BLaER1 treated with 17β-estradiol and CSF1 and Interleukin-3, amounts not matched to agents 10 nM and 100 nM (cell line): ENCODE results near the gene STIM2.
"Not testable (repeated sequence)": the region's sequence is repeated elsewhere in the genome, so short reads cannot be mapped to it uniquely, and the experiment has no call there.

ENCODE experiments used
- H3K27ac ChIP-seq, 11 experiments: shearing (Covaris generic); formaldehyde crosslinking; 2 replicates each; pipeline ENCODE4 v1.8.1; 2022
- H3K27me3 ChIP-seq, 11 experiments: shearing (Covaris generic); formaldehyde crosslinking; 2 replicates each; pipeline ENCODE4 v1.8.1; 2022
- H3K36me3 ChIP-seq, 11 experiments: shearing (Covaris generic); formaldehyde crosslinking; 2 replicates each; pipeline ENCODE4 v1.8.1; 2022
- H3K4me1 ChIP-seq, 10 experiments: shearing (Covaris generic); formaldehyde crosslinking; 2 replicates each; pipeline ENCODE4 v1.8.1; 2022
- H3K4me2 ChIP-seq, 11 experiments: shearing (Covaris generic); formaldehyde crosslinking; 2 replicates each; pipeline ENCODE4 v1.8.1; 2022
- H3K4me3 ChIP-seq, 10 experiments: shearing (Covaris generic); formaldehyde crosslinking; 2 replicates each; pipeline ENCODE4 v1.8.1; 2022
- H3K9ac ChIP-seq, 11 experiments: shearing (Covaris generic); formaldehyde crosslinking; 2 replicates each; pipeline ENCODE4 v1.8.1; 2022
- H3K9me3 ChIP-seq, 11 experiments: shearing (Covaris generic); formaldehyde crosslinking; replicated peaks in 1 of 11; 2 replicates each; pipeline ENCODE4 v1.8.1; 2022
- H4K20me1 ChIP-seq, 11 experiments: shearing (Covaris generic); formaldehyde crosslinking; 2 replicates each; pipeline ENCODE4 v1.8.1; 2022
- Cebpa-rat ChIP-seq, 11 experiments: shearing (Covaris generic); IDR thresholded peaks; 2 replicates each; pipeline ENCODE4 v1.8.1; 2022

STIM2 gene

DNA sequence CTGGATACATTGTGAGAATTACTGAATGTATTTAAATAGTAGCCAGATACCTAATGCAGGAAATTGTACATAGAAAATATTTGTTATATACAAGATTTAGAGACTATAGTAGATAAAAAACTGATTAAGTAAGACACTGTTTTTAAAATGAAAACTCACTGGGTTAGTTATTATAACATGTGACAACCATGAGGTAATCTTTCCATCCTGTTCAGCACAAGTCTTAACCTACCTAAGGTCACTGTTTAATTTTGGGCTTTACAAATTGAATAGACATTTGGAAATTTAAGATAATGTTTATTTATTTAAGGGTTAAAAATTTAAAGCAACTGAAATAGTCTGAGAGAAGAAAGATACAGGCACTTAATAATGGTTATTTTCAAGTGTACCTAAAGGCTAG is 102.1 kb downstream of the STIM2 start:
- H3K9me3 ChIP-seq = peaks cover 0 to 8% (median 6%) of the 10 kb centered on the region in 11 experiments; a peak in 7 of 22 replicates
- no peak for TF ChIP-seq Cebpa-rat (IDR thresholded peaks at IDR 0.05)
- no peak overlapping the region for H3K9ac ChIP-seq
- H4K20me1 ChIP-seq = peaks cover 0 to 62% (median 15%) of the 10 kb centered on the region in 11 experiments; a peak in 7 of 22 replicates
- H3K4me3 ChIP-seq = no peak overlapping the region
- H3K4me1 ChIP-seq = no peaks in the 10 kb centered on the region
- H3K27me3 ChIP-seq = no peaks in the 10 kb centered on the region
- H3K27ac ChIP-seq = no peak overlapping the region
- H3K4me2 ChIP-seq = no peak overlapping the region
- H3K36me3 ChIP-seq = peaks cover 22 to 90% (median 68%) of the 10 kb centered on the region in 11 experiments; a peak in 21 of 22 replicates

- Histone ChIP-seq H3K4me1 (no peaks in the 10 kb centered on the region), H3K4me3 (no peak overlapping the region), H3K9ac (no peak overlapping the region), H3K4me2 (no peak overlapping the region), H3K27ac (no peak overlapping the region), H4K20me1 (peaks cover 0 to 52% (median 15%) of the 10 kb centered on the region in 11 experiments; a peak in 7 of 22 replicates), H3K9me3 (peaks cover 0 to 24% (median 19%) of the 10 kb centered on the region in 11 experiments; a peak in 15 of 22 replicates), H3K36me3 (peaks cover 16 to 90% (median 66%) of the 10 kb centered on the region in 11 experiments; a peak in 21 of 22 replicates), H3K27me3 (no peaks in the 10 kb centered on the region)
- no peak for TF ChIP-seq Cebpa-rat (IDR thresholded peaks at IDR 0.05)
Measured at GRCh38 chr4:26964512-26964911, 103.9 kb downstream of the STIM2 start.

DNA sequence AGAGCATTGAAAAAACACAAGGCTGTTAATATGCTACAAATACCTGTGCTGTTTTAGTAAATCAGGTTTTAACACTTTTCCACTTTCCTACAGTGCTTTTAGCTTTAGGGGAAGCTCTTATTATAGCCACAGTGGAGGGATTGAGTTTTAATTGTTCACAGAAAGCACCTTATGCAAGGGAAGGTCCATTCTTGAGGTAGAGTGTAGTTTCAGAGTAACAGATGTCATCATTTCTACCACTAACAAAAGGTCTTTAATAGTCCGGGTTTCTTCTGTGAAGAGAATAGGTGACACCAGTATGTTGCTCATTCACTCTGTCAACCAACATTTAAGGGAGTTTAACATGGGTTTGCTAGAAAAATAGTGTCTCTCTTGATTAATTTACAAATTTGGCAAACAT is 104.4 kb downstream of the STIM2 start:
- peaks cover 12 to 88% (median 65%) of the 10 kb centered on the region in 11 experiments; a peak in 21 of 22 replicates for H3K36me3 ChIP-seq

DNA sequence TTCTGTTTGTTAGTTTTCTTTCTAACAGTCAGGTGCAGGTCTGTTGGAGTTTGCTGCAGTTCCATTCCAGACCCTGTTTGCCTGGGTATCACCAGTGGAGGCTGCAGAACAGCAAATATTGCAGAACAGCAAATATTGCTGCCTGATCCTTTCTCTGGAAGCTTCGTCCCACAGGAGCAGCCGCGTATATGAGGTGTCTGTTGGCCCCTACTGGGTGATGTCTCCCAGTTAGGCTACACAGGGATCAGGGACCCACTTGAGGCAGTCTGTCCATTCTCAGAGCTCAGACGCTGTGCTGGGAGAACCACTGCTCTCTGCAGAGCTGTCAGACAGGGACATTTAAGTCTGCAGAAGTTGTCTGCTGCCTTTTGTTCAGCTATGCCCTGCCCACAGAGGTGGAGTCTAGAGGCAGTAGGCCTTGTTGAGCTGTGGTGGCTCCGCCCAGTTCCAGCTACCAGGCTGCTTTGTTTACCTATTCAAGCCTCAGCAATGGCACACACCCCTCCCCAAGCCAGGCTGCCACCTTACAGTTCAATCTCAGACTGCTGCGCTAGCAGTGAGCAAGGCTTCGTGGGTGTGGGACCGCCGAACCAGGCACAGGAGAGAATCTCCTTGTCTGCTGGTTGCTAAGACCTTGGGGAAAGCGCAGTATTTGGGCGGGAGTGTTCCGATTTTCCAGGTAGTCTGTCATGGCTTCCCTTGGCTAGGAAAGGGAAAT is 115.0 kb downstream of the STIM2 start:
- H3K36me3 ChIP-seq = peaks cover 0 to 55% (median 22%) of the 10 kb centered on the region in 11 experiments; a peak in 20 of 22 replicates
- H3K4me3 ChIP-seq, H3K9ac ChIP-seq, H3K27me3 ChIP-seq, H3K4me2 ChIP-seq, H3K27ac ChIP-seq, H3K4me1 ChIP-seq: not testable (repeated sequence)
- peaks cover 0 to 48% (median 19%) of the 10 kb centered on the region in 11 experiments; a peak in 15 of 22 replicates for H3K9me3 ChIP-seq
- peaks cover 0 to 73% (median 8%) of the 10 kb centered on the region in 11 experiments; a peak in 11 of 22 replicates for H4K20me1 ChIP-seq

More for the DNA sequence above, 104.4 kb downstream of the STIM2 start:
- H3K27ac ChIP-seq = no peak overlapping the region
- TF ChIP-seq Cebpa-rat (IDR thresholded peaks at IDR 0.05) = no peak
- no peak overlapping the region for H3K4me2 ChIP-seq
- no peak overlapping the region for H3K4me3 ChIP-seq
- no peak overlapping the region for H3K9ac ChIP-seq
- no peaks in the 10 kb centered on the region for H3K4me1 ChIP-seq
- H3K9me3 ChIP-seq = peaks cover 0 to 27% (median 22%) of the 10 kb centered on the region in 11 experiments; a peak in 15 of 22 replicates
- H3K27me3 ChIP-seq = no peaks in the 10 kb centered on the region
- peaks cover 0 to 51% (median 15%) of the 10 kb centered on the region in 11 experiments; a peak in 7 of 22 replicates for H4K20me1 ChIP-seq

DNA sequence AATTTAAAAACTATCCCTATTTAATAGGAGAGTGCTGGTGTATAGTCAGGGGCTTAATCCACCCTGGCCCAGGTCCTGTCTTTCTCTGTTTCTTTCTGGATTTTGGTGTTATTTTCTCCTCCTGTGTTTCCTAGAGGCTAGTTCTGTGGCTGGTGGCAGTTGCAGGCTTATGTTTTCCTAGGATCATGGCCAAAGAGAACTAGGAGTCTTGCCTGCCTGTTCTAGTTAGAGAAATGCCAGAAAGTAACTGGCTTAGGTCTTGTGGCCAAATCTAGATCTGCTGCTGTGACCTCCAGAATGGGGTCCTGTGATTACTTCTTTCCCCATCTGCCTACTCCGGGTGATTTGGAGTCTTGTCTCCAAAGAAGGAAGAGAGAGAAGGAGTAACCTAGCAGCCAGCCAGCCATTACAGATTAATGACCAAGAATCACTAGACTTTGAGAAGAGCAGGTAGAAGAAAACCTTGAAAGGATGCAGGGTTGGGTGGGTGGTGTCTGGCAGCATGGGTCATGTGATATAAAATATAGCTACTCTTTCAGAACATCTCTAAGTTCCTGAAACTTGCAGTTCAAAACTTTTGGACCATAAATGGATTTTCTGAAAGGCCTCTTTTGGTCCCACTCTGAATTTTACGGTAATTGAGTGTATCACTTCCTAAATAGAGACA is 117.9 kb downstream of the STIM2 start:
- Histone ChIP-seq H3K9me3 (peaks cover 0 to 25% (median 11%) of the 10 kb centered on the region in 11 experiments; a peak in 6 of 22 replicates), H3K36me3 (peaks cover 0 to 60% (median 36%) of the 10 kb centered on the region in 11 experiments; a peak in 20 of 22 replicates), H3K4me3 (no peak overlapping the region), H3K4me1 (no peaks in the 10 kb centered on the region; a peak in 1 of 20 replicates), H3K27me3 (no peaks in the 10 kb centered on the region), H3K9ac (no peak overlapping the region), H3K4me2 (no peak overlapping the region), H3K27ac (no peak overlapping the region), H4K20me1 (peaks cover 0 to 87% (median 30%) of the 10 kb centered on the region in 11 experiments; a peak in 11 of 22 replicates)
- no peak for TF ChIP-seq Cebpa-rat (IDR thresholded peaks at IDR 0.05)

GRCh38 chr4:26984896-26985295 is 124.3 kb downstream of the STIM2 start:
- Histone ChIP-seq H3K36me3 (peaks cover 0 to 58% (median 33%) of the 10 kb centered on the region in 11 experiments; a peak in 19 of 22 replicates), H3K4me2 (peak overlapping the region in 9 of 11 experiments; percentile 4 to 62 (median 47); a peak in 15 of 22 replicates), H3K9me3 (peaks cover under 1 to 29% (median 20%) of the 10 kb centered on the region in 11 experiments; a peak in 17 of 22 replicates), H3K4me3 (no peak overlapping the region), H3K9ac (no peak overlapping the region), H4K20me1 (peaks cover 0 to 68% (median 48%) of the 10 kb centered on the region in 11 experiments; a peak in 13 of 22 replicates), H3K27me3 (no peaks in the 10 kb centered on the region), H3K4me1 (peaks cover 17 to 39% (median 29%) of the 10 kb centered on the region in 10 experiments), H3K27ac (no peak overlapping the region)
- no peak for TF ChIP-seq Cebpa-rat (IDR thresholded peaks at IDR 0.05)

GRCh38 chr4:26985873-26986272 is 125.2 kb downstream of the STIM2 start:
- Histone ChIP-seq H3K27me3 (no peaks in the 10 kb centered on the region), H3K4me2 (peak overlapping the region; percentile 21 to 62 (median 48); a peak in 19 of 22 replicates), H3K4me1 (peaks cover 17 to 39% (median 29%) of the 10 kb centered on the region in 10 experiments), H3K4me3 (no peak overlapping the region), H3K36me3 (peaks cover 0 to 62% (median 43%) of the 10 kb centered on the region in 11 experiments; a peak in 19 of 22 replicates), H3K27ac (no peak overlapping the region), H3K9me3 (peaks cover 8 to 37% (median 26%) of the 10 kb centered on the region in 11 experiments; a peak in 19 of 22 replicates), H4K20me1 (peaks cover 0 to 66% (median 45%) of the 10 kb centered on the region in 11 experiments; a peak in 13 of 22 replicates), H3K9ac (no peak overlapping the region)
- TF ChIP-seq Cebpa-rat (IDR thresholded peaks at IDR 0.05) = no peak

DNA sequence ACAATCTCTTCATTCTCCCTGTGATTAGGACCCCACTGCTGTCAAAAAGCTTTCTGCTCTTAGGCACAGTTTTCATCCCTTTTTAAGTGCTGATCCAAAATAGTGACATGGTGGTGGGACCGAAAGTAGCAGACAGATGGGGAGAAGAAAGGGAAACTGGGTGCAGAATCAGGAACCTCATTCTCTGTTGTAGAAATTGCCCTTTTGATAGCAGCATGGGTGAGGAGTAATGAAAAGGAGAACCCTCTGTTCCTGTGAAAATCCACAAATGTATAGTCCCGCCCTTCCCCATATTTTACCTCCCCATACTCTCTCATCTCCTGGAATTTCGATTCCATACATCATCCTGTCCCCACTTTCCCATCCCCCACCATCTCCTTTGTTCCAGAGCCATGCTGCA is 126.5 kb downstream of the STIM2 start:
- Histone ChIP-seq H3K9me3 (peaks cover 8 to 39% (median 30%) of the 10 kb centered on the region in 11 experiments; a peak in 19 of 22 replicates), H3K27me3 (no peaks in the 10 kb centered on the region), H3K9ac (no peak overlapping the region), H4K20me1 (peaks cover 0 to 62% (median 37%) of the 10 kb centered on the region in 11 experiments; a peak in 14 of 22 replicates), H3K4me3 (no peak overlapping the region), H3K4me1 (peaks cover 19 to 48% (median 36%) of the 10 kb centered on the region in 10 experiments), H3K4me2 (peak overlapping the region in 10 of 11 experiments; percentile 6 to 62 (median 30); a peak in 9 of 22 replicates), H3K27ac (0 out of 22 replicates have a peak overlapping the region, but pooled peaks of 1 of the 11 experiments have one; percentile 24), H3K36me3 (peaks cover 0 to 54% (median 43%) of the 10 kb centered on the region in 11 experiments; a peak in 19 of 22 replicates)
- no peak for TF ChIP-seq Cebpa-rat (IDR thresholded peaks at IDR 0.05)
